GM12865 (cell line): ENCODE measurements around the gene ACTN4.
A peak's percentile ranks its signal among the peaks of the same experiment; 100 is the strongest.

Experiments used
- DNase-seq: peaks from one replicate; pipeline ENCODE4 v3.0.0; 2010; ENCODE audit warnings: low read depth
- H3K4me3 ChIP-seq: 2 replicates; pipeline ENCODE4 v1.5.1; 2011; ENCODE audit warnings: mild to moderate bottlenecking, low read depth, low read length, control low read depth
- CTCF ChIP-seq: IDR thresholded peaks from 2 replicates; pipeline ENCODE4 v1.5.1; 2011; ENCODE audit warnings: low read length, control low read depth, low read depth, inconsistent platforms; ENCODE audit not compliant: insufficient read depth; ENCODE audit errors: missing control alignments

The ACTN4 gene

GRCh38 chr19:38736036-38736412 lies 88.6 kb downstream of the ACTN4 start:
- DNase-seq, result peak; percentile 67
- no peak for TF ChIP-seq CTCF
- H3K4me3 ChIP-seq, result peak overlapping the region; percentile 41

GRCh38 chr19:38736413-38737280 lies 89.2 kb downstream of the ACTN4 start:
- TF ChIP-seq CTCF, result no peak
- H3K4me3 ChIP-seq, result peak overlapping the region; percentile 41
- peak; percentile 63 for DNase-seq

- no peak overlapping the region for H3K4me3 ChIP-seq
- TF ChIP-seq CTCF, result no peak
- DNase-seq, result peak; percentile 1
Measured at GRCh38 chr19:38737281-38737865, 89.9 kb downstream of the ACTN4 start.

- DNase-seq, result no peak
- TF ChIP-seq CTCF, result no peak
- H3K4me3 ChIP-seq, result no peak overlapping the region
Measured at GRCh38 chr19:38737921-38738737, 90.7 kb downstream of the ACTN4 start.

- TF ChIP-seq CTCF, result no peak
- DNase-seq, result no peak
- no peak overlapping the region for H3K4me3 ChIP-seq
Measured at GRCh38 chr19:38739440-38740256, 92.2 kb downstream of the ACTN4 start.

GRCh38 chr19:38740257-38740592 lies 92.8 kb downstream of the ACTN4 start:
- no peak overlapping the region for H3K4me3 ChIP-seq

More at GRCh38 chr19:38740257-38740592, 92.8 kb downstream of the ACTN4 start:
- TF ChIP-seq CTCF, result no peak
- no peak for DNase-seq
